HepG2 (cell line): ENCODE measurements around the gene NLGN2. TPM values are rescaled to one million over a fixed set of nuclear protein-coding genes. Genes with fewer than 3 reads are reported as not detected.

Experiments used
- ARID3A ChIP-seq: IDR thresholded peaks from 2 replicates; pipeline ENCODE4 v1.6.1; 2012; ENCODE audit warnings: low read depth, low read length, improper control_type of control experiment
- ATF2 ChIP-seq: sonication (generic); formaldehyde crosslinking; IDR thresholded peaks from 2 replicates; pipeline ENCODE4 v1.4.0; 2020; ENCODE audit warnings: missing genetic modification reagents
- FOXJ3 ChIP-seq: sonication (generic); formaldehyde crosslinking; IDR thresholded peaks from 2 replicates; pipeline ENCODE4 v1.4.0; 2020; ENCODE audit warnings: missing genetic modification reagents, mild to moderate bottlenecking, borderline replicate concordance
- ISX ChIP-seq: sonication (generic); formaldehyde crosslinking; conservative IDR thresholded peaks from 2 replicates; pipeline ENCODE4 v1.5.0; 2020; ENCODE audit warnings: missing genetic modification reagents
- MAF1 ChIP-seq: sonication (generic); formaldehyde crosslinking; IDR thresholded peaks from 2 replicates; pipeline ENCODE4 v1.5.0; 2020; ENCODE audit warnings: missing genetic modification reagents, borderline replicate concordance
- MAZ ChIP-seq, 2 experiments: sonication (generic) in 1 of 2; formaldehyde crosslinking in 1 of 2; IDR thresholded peaks; 2 replicates each; pipeline versions ENCODE4 v1.5.0 to v1.6.1; 2012 to 2020; ENCODE audit warnings: low read depth in 2 of 2, mild to moderate bottlenecking in 2 of 2, borderline replicate concordance in 1 of 2, improper control_type of control experiment in 1 of 2, low read length in 1 of 2, missing genetic modification reagents in 1 of 2, moderate library complexity in 1 of 2
- SCMH1 ChIP-seq: sonication (generic); formaldehyde crosslinking; IDR thresholded peaks from 2 replicates; pipeline ENCODE4 v1.9.0; 2021; ENCODE audit warnings: missing genetic modification reagents, mild to moderate bottlenecking, borderline replicate concordance
- SP1 ChIP-seq, 2 experiments: fragments of 450-650 bp in 1 of 2; sonication (generic) in 1 of 2; formaldehyde crosslinking in 1 of 2; IDR thresholded peaks; 2 replicates each; pipeline versions ENCODE4 v1.4.0 to v1.6.1; 2016 to 2020; ENCODE audit warnings: missing genetic modification reagents in 1 of 2
- TAF1 ChIP-seq: sonication (generic); formaldehyde crosslinking; IDR thresholded peaks from 2 replicates; pipeline ENCODE4 v1.4.0; 2020; ENCODE audit warnings: missing genetic modification reagents
- XRCC5 ChIP-seq: fragments of 200-400 bp; formaldehyde crosslinking; optimal IDR thresholded peaks from 2 replicates; pipeline ENCODE3; 2017; ENCODE audit warnings: mild to moderate bottlenecking, low read length
- ZBTB7A ChIP-seq: sonication (generic); formaldehyde crosslinking; IDR thresholded peaks from 2 replicates; pipeline ENCODE4 v1.8.0; 2022; ENCODE audit warnings: mild to moderate bottlenecking, missing genetic modification reagents
- ZNF446 ChIP-seq: sonication (generic); formaldehyde crosslinking; IDR thresholded peaks from 2 replicates; pipeline ENCODE4 v1.5.0; 2020; ENCODE audit warnings: mild to moderate bottlenecking, missing genetic modification reagents
- ZNF572 ChIP-seq: sonication (generic); formaldehyde crosslinking; IDR thresholded peaks from 2 replicates; pipeline ENCODE4 v1.5.1; 2020; ENCODE audit warnings: mild to moderate bottlenecking, missing genetic modification reagents
- ZNF574 ChIP-seq: sonication (generic); formaldehyde crosslinking; IDR thresholded peaks from 2 replicates; pipeline ENCODE4 v1.4.0; 2020; ENCODE audit warnings: missing genetic modification reagents
- ZNF768 ChIP-seq: sonication (generic); formaldehyde crosslinking; IDR thresholded peaks from 2 replicates; pipeline ENCODE4 v1.4.0; 2020; ENCODE audit warnings: missing genetic modification reagents
- ZNF777 ChIP-seq: sonication (generic); formaldehyde crosslinking; IDR thresholded peaks from 2 replicates; pipeline ENCODE4 v1.4.0; 2020; ENCODE audit warnings: missing genetic modification reagents
- ZSCAN12 ChIP-seq: sonication (generic); formaldehyde crosslinking; IDR thresholded peaks from 2 replicates; pipeline ENCODE4 v1.9.0; 2021; ENCODE audit warnings: mild to moderate bottlenecking, missing genetic modification reagents
- polyA plus RNA-seq, 8 experiments: library from polyadenylated mRNA; depleted of rRNA in 3 of 8; stranded (reverse) in 7 of 8; unstranded in 1 of 8; fragments of >200 nt; fragmentation: Illumina TruSeq in 4 of 8; extraction: Trizol in 4 of 8; gene quantifications; 2 replicates each; pipeline versions ENCODE4 v1.2.1 to v1.2.3, GENCODE V29; 2011 to 2016; ENCODE audit warnings: low read depth in 4 of 8, missing spikeins in 1 of 8, mixed read lengths in 1 of 8; ENCODE audit not compliant: insufficient read depth in 1 of 8
- total RNA-seq, 5 experiments: library from RNA; depleted of rRNA; stranded (reverse); fragments of >200 nt; fragmentation: Illumina TruSeq; extraction: Trizol; gene quantifications; 2 replicates each; pipeline ENCODE4 v1.2.3, GENCODE V29; 2016; ENCODE audit warnings: low read depth in 1 of 5

Gene NLGN2
- total and polyA plus RNA-seq, 2 of the 13 experiments (the other 11 are each of a cell fraction or from before 2014, with no cell fraction given) = 1.9 to 11.0 TPM

GRCh38 chr17:7403977-7404736 lies 3.5 kb upstream of the NLGN2 start, which contains the start of gene TMEM256 (continued):
- TF ChIP-seq ZNF572 (CRISPR knock-in tag) (0 out of 2 replicates have a peak, but pooled peaks have one; percentile 52), ZNF768 (peak; percentile 60; the same call in 1 of the 2 replicates), ISX (CRISPR knock-in tag) (peak; percentile 77; the same call in 1 of the 2 replicates), SCMH1 (CRISPR knock-in tag) (no peak), XRCC5 (peak; percentile 32), TAF1 (peak; percentile 92), ZNF446 (CRISPR knock-in tag) (0 out of 2 replicates have a peak, but pooled peaks have one; percentile 5), MAZ (IDR thresholded peaks at IDR 0.05; ENCODE audit: borderline replicate concordance, low read depth, low read length) (peak; percentile 34; the same call in 1 of the 2 replicates), MAZ (CRISPR knock-in tag; IDR thresholded peaks at IDR 0.05; ENCODE audit: low read depth) (peak; percentile 47), ARID3A (peak; percentile 63; the same call in 1 of the 2 replicates), ZBTB7A (CRISPR knock-in tag) (peak; percentile 78), FOXJ3 (CRISPR knock-in tag) (0 out of 2 replicates have a peak, but pooled peaks have one; percentile 30), MAF1 (CRISPR knock-in tag) (0 out of 2 replicates have a peak, but pooled peaks have one; percentile 33), ATF2 (CRISPR knock-in tag) (0 out of 2 replicates have a peak, but pooled peaks have one; percentile 14), ZNF574 (peak; percentile 41; the same call in 1 of the 2 replicates), ZNF777 (CRISPR knock-in tag) (peak; percentile 56; the same call in 1 of the 2 replicates), ZSCAN12 (CRISPR knock-in tag) (peak; percentile 65; the same call in 1 of the 2 replicates), SP1 (IDR thresholded peaks at IDR 0.05) (no peak), SP1 (CRISPR knock-in tag; IDR thresholded peaks at IDR 0.05) (peak; percentile 70)
